Fibroblast of skin of abdomen (primary cell): Measurements from ENCODE around the gene FAM9C.
"Not testable (repeated sequence)": the region's sequence is repeated elsewhere in the genome, so short reads cannot be mapped to it uniquely, and the experiment has no call there.

Source experiments
- DNase-seq: peaks from one replicate; pipeline ENCODE4 v3.0.0-alpha.2; 2013

FAM9C gene

DNA sequence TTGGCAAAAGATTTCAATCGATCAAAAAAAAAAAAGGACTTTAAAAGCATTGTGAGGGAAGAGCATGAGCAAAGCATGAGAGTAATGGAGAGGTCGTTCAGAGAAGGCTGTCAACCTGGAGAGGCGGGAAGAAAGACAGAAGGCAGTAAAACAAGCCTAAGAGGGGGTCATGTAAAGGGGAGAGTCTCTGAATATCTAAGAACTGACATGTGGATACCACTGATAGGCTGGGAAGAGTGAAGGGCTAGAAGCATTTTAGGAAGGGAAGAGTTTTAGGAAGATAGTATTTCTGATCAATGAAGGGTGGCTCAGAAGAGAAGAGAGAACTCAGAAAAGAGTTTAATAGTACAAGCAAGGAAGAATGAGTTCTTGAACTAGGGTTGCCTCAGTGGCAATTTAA, 7.5 kb downstream of the FAM9C start:
- no peak for DNase-seq

DNA sequence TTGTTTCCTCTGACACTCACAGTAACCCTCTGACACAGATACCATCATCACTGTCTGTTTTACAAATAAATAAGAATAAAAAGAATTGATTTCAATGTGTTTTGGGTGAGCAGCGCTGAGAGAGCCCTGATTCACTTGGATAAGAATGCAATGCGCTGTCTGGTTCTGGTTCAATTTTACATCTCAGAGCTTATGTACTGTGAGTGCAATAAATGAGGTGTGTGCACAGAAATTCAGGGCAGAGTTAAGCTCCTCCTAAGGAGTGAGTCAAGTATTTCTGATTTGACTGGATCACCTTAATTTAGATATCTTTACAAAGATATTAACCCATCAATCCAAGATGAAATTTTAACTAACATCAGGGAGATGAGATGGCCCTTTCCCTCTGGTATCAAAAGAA, 11.2 kb downstream of the FAM9C start:
- peak; percentile 45 for DNase-seq

DNA sequence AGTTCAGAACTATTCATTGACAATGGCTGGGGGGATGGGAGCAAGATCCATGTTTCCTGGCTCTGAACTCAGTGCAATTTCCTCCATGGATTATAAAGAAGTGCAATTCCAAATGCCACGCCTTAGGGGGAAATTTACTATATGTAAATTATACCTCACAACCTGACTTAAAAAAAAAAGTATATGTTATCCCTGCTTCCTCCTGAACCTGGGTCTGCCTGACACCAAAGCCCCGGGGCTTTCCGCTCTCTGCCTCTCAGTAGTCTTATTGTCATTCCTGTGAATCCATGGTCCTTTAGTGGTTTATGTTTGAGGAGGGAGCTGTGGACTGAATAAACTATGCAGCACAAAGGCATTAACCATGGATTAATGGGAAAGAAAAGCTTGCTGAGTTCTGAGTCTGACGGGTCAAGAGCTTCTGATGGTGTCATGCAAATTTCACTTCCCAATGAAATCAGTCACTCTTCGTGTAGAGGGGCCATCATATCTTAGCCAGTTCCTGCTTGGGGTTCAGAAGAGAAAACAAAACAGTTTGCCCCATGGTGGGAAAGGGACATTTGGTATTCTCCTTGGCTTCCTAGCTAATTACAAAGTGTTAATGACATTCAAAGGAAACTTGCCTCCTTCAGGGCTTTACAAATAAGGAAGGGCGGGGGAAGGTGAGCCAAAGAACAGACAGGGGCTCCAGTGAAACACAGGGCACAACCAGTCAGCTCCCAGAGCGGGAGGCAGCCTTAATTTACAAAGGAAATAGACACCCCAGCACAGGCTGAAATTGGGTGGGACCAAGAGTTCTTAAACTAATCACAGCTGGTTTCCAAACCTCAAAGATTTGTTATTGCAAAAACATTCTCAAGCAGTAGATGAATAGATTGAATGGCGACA, 14.3 kb downstream of the FAM9C start:
- peak; percentile 39 for DNase-seq

DNA sequence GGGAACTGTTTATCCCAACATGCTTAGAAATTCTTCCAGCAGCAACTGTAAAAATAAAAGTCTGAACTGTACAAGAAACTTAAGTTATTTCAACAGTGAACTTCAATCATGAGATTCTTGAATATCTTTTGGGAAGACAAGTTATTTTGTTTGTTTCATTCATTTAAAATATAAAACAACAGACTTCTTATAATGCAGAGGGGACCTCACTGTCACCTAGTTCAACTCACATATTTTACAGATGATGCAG, 14.9 kb downstream of the FAM9C start:
- no peak for DNase-seq

DNA sequence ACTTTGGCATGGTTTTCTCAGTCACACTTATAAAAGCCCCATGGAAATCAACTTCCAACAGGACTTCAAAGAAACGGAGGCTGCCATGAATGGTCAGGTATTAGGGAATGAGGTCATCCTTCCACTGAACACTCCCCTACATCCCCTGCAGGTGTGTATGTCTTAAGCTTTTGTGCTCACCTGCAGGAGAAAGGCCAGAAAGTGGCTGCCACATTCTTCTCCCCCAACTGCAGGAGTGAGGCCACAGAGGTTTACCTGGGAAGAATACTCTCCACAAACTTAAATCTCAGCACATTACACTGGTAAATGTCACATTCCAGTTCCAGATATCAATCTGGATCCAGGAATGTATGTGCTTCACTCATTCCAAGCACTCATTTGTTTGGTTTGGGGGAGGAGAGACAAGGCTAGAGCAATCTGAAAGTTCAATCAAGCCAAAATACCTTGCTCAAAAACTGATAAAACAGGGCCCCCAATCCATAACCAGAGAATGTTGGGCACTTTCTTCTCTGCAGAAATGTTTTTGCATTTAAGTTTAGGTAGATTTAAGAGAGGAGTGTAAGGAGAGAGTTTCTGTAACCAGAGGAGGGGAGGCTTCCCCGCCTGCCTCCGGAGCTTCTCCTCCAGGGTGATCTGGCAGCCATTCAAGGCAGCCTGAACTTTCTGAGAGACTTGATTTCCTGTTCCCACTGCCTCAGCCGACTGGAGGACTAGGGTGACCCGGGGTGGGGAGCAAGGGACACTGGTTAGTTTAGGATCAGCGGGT, 15.4 kb downstream of the FAM9C start:
- peak; percentile 70 for DNase-seq

DNA sequence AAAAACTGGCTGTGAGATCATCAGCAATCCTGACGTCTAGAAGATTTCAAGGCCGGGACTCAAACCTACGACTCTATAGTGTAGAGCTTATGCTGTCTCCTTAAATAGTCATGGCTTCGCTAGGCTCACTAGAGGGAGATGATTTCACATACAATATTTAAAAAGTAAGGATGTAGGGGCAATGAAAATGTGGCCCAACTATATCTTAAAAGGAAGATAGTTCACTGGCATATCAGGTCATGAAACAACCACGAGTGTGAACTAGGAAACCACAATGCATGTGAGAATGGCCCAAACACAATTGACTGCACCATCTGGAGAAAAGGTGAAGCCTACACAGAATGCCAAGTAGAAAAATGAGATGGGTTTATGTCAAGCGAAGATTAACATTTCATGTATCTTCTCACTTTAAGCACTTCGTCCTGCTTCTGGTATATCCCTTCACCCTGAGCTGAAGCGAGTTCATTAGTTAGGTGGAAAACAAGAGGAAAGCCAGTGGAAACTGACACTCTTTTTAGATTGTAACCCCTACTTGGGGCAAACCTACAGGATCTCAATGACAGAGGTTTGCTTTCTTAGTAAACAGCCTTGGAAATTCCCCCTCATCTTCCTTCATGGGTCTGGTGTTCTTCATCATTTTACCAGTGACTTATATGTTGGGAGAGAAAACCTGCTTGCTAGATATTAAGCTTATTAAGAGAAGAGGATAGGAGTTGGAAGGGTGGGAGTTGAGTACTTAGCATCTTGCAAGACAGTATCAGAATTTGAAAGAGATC, 17.4 kb downstream of the FAM9C start:
- no peak for DNase-seq

DNA sequence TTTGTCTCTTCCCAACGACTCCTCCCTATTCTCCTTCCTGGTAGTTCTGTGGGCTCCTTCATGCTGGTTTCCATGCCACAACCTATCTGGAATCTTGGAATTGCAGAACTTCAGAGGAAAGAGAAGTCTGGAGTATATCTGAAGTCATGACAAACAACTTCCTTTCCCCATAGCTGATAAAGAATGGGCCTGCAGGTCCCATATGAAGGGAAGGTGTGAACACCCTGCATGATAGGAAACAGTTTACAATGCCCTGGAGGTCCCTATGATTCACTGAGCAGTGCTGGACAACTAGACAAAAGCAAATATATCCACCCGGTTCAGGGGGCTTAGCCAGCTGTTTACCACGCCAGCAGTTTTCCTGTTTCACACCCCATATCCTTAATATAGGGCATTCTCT, 19.4 kb downstream of the FAM9C start:
- DNase-seq = no peak

DNA sequence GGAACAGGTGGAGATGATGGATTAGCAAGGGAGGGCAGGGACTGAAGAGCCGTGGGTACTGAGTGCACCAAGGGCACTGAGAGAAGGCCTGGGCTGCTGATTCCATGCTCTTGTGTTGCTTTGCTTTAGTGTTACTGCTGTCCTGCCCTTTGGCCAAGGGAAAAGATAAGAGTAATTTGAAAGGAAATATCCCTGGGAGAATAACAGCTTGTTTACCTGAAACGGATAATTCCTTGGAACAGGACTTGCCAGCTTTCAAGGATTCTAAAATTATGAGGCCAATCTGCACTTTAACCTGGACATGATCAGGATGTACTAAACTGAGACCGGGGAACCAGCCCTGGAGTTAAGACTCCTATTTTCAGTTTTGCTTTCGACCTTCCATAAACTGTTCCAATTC, 20.4 kb downstream of the FAM9C start:
- DNase-seq = no peak

DNA sequence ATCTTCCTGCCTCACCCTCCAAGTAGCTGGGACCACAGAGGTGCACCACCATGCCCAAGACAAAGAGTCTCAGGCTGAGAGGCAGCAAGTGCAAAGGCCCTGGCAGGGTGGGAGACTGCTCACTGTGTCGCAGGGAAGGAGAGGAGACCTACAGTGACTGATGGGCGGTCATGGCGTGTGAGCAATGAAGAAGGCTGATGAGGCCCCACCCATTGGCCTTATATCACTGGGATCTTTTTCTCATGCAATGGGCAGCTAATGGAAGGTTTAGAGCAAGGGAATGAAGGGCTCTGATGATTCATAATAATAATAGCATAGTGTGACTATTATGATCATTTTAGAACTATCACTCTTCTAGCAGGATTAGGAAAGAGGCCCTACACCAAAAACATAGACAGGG, 20.9 kb downstream of the FAM9C start:
- DNase-seq = no peak

DNA sequence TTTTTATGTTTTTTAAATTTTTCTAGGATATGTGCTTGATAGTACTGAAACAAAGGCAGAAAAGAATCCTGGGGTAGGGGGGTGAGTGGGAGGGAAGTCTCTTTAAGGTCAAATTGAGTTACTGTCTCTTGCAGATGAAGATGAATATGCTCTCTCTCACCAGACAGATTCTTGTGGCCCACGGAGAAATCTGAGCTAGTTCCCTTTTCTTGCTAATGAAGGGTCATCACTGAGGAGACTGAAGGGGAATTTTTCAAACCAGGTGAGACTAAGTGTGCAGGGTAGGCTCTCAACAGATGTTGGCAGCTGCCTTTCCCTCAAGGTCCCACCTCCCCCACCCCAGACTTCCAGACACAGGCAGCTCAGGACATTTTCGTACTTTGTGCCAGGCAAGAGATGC, 21.5 kb downstream of the FAM9C start:
- DNase-seq = peak; percentile 52

DNA sequence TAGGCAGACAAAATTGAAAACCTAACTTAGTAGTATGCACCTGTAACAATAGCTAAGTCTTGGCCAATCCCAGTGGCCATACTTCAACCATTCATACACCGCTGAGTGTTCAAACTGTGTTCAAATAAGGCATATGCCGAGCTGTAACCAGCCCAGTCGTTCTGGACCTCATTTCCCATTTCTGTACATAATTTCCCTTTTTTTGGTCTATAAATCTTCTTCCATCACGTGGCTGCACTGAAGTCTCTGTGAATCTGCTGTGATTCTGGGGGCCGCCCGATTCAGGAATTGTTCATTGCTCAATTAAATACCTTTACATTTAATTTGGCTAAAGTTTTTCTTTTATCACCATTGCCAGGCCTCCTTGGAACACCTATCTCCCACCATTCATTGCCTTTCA, 27.7 kb downstream of the FAM9C start:
- not testable (repeated sequence) for DNase-seq

DNA sequence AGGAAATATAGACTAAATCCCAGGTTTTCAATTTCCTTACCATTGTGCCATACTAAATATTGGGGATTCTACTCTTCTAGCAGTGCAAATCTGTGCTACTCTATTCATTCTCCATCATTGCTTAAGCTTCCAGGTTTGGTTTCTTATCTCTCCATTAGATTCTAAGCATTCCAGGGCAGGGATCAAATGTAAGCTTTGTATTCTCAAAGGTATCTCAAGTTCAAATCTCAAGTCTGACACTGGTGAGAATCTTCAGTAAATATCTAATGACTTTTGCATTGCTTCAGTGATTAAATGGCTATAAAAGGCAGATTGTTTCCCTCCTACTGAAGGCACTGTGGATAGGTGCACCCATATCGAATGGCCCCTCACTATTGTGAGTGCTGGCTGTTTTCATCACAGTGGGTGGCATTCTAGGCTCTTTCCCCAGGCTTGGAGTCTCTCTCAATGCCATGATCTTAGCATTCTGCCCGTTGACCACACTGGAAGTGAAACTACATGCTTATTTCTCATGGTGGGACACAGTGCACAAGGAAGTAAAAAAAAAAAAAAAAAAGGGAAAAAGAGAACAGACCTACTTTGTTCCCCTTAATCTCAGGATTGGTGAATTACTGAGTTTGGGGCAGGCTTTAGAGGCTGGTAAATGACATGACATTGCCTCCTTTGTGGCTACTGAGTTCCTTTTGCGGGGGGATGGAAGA, 28.7 kb downstream of the FAM9C start:
- no peak for DNase-seq

DNA sequence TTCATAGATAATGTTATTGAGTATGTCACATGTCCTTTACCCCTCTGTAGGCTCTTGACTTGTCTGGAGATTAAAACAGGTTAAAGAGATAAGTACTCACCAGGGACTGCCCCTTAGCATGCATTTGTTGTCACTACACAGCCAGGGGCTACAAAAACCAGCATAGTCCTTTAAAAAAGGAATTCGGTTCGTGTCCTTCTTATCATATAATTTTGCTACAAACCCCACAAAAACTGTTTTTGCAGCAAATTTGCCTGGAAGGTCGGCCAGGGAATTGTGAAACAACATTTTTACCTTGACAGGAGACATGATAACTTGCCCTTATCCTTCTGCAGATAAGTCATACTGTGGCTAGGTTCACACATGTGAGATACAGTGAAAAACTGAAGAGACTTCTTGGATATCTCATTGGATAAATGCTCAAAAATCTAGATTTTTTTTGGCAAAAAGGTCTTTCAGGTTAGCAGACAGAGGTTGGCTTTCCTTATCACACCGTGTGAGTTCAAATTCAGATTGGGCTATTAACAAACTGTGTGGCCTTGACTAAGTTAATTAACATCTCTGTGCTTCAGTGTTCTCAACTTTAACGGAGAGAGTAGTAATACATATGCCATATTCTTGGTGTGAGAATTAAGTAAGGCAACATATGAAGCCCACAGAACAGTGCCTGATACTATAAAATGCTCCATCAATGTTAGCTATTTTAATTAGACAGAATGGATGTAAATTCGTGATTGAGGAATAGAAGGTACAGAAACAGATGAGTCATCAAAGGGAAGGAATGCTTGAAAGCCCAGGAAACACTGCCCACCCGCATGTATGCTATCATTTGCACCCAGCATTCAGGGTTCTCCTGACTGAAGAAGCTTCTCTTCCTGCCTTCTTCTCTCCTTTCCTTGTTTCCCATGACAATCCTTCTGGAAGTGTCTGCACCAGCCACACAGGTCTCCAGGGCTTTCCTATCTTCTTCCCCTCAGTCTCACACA, 30.0 kb downstream of the FAM9C start:
- peak; percentile 39 for DNase-seq

DNA sequence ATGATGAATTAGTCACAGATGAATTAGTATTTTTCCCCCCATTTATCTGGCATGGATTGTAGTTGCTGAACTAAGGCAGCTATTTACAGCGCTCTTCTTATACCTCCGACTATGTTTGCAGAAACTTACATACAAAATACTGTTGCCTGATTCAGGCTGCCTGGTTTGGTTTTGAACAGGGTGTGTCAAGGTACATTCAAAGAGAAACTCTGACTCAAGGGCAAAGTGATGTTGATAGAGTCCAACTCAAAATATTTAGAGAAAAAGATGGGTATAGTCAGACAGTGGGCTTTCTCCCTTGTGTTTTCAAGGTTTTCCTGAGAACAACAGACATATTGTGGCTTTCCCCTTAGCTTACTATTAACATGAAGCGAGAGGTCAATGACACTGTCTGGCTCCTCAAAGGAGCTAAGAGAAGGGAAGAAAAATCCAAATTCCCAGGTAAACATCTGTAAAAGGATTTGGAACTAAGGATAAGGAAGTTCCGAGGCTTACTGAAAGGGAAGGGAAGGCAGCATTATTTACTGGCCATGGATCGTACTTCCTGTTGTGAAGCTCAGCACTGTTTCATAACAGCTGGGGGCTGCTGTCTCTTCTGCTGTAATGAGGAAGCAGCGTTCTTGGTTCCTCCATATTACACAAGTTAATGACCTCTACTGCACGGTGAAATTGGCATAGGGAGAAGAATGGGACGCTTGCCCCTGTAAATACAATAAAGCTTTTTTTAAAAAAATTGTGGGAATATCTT, 30.9 kb downstream of the FAM9C start:
- no peak for DNase-seq

DNA sequence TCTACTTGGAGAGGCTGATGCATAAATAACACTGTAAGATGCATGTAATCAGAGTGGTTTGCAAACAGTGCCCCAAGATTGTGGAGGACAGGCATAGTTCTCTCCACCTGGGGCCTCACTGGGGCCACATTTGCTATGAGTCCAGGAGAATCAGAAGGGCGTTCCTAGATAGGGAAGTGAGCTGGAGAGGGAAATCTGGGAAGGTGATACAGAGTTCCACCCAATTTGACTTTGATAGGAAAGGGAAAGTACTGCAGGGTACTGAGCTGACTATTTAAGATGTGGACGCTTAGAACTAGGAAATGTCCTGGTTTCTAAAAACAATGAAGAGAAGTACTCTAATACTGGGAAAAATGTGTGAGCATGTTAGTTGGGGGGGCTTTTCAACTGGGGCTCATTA, 33.9 kb downstream of the FAM9C start:
- DNase-seq = no peak

DNA sequence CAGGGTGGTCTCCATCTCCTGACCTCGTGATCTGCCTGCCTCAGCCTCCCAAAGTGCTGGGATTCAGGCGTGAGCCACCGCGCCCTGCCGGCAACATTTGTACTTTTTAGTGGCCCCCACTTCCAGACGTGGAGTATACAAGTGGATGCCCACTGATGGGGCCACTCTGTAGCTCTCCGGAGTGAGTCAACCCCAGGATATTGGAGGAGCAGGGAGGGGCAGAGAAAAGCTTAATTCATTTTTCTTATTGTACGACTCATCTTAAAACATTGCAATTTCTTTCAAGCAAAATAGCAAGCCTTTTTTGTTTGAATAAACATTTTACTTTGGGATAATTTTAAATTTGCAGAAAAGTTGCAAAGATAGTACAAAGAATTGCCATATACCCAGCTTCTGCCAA, 34.6 kb downstream of the FAM9C start:
- DNase-seq = no peak

DNA sequence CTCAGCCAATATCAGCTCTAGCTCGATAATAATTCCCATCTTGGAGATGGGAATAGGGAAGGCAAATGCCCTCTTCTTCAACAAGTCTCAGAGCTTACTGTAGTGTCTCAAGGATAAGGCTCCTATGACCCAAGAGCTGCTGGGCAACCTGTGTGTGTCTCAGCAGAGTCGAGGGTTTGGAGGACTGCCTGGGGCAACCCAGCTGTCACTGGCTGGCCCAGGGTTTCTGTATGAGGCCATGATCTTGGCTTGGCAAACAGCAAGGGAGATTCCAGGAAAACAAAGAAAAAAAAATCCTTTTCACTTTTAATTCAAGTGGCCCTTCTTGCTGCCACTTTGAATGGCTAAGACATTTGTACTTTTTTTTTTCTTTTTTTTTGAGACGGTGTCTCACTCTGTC, 35.1 kb downstream of the FAM9C start:
- no peak for DNase-seq

DNA sequence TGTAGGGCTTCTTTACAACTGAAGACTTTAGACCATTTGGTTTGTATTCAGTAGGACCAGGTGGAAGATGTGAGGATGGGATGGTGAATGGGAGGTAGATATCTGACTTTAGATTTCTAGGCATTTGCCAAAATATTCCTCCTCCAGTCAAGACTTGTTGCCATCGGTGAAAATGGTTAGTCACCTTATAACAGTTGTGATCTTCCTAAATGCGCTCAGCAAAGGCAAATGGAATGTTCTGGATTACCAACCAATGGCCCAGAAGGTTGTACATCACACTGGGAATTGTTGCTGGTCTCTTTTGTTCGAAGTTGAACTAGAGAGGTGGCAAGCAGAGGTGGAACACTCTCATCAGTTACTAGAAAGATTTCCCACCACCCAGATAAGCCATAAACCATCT, 35.6 kb downstream of the FAM9C start:
- DNase-seq = no peak

DNA sequence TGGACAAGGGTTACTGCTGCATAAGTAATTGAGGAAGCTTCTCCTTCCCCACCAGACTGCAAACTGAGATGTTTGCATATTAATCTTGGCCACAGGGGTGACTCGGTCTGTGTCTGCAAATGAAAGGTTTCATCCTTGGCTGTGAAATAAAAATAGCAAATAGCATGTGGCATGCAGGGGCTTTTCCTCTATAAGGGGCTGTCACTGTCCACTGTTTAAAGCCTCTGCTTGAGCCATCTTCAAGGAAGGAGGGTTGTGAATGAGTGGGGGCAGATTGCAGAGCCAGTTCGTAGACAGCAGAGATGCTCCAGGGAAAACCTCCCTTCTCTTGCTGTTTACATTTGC, 36.3 kb downstream of the FAM9C start:
- DNase-seq = no peak

DNA sequence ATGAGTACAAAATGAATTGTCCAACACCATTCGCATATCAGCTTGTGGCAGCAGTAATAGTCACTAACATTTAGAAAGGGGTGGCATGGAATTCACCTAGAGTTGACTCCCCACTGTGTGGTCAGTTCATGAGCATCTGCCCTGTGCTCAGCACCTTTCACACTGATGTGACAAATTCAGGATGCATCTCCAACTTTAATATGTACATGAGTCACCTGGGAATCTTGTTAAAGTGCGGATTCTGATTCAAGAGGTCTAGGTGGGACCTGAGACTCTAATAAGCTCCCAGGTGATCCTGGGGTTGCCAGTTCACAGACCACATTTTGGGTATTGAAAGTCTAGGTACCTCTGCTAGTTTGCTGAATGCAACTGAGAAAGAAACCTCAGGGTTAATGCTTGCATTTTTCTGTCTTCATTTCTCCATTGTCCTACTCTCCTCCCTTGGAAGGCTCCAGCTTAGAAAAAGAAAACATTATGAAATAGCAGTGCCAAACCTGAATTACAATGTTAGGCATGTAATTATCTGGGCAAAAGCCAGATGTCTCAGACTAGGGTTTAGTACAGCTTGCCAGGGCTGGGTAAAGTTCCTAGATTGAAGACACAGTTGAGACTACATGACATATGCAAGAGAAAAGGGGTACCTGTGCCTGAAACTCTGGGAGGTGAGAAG, 36.8 kb downstream of the FAM9C start:
- DNase-seq = peak; percentile 48
